HUDEP-2 (cell line): ENCODE measurements around the gene CROCC2.

Source experiments
- DNase-seq, 76 experiments: peaks; one replicate each; lab custom pipeline; 2025; ENCODE audit not compliant: unreplicated experiment in 76 of 76; lab: John Stamatoyannopoulos, UW

Gene CROCC2

GRCh38 chr2:241008711-241009121 lies 102.6 kb downstream of the CROCC2 start:
- DNase-seq, result no peak

GRCh38 chr2:241009191-241009590 lies 103.1 kb downstream of the CROCC2 start:
- no peak for DNase-seq

GRCh38 chr2:241009601-241010530 lies 103.7 kb downstream of the CROCC2 start:
- no peak for DNase-seq

DNA sequence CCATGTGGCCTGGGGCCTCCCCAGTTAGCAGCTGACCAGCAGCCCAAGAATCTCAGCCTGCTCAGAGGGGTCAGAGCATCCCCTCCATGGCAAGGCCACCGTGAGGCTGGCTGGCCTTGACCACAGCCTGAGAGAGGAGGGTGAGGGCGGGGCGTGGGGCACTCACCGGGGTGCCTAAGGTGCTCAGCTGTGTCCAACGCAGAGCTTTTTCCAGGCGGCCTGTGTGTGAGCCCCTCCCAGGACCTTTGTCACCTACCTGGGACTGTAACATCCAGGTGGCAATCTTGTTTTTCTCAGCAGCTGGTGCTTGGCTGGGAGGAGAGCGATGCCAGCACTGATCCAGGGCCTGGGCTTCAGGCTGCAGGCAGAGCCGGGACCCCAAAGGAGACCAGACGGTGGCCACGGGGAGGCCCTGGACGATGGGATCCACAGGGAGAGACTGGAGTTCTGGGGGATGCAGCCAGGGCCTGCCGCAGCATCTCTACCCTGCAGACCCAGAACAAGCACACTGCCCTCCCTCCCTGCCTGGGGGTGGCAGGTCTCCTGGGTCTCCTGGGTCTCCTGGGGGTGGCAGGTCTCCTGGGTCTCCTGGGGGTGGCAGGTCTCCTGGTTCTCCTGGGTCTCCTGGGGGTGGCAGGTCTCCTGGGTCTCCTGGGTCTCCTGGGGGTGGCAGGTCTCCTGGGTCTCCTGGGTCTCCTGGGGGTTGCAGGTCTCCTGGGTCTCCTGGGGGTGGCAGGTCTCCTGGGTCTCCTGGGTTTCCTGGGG lies 104.6 kb downstream of the CROCC2 start:
- no peak for DNase-seq

- no peak for DNase-seq
These were observed 105.1 kb downstream of the CROCC2 start for GRCh38 chr2:241011296-241011600.

- DNase-seq, result no peak
These were observed 105.8 kb downstream of the CROCC2 start for GRCh38 chr2:241011751-241012510.

DNA sequence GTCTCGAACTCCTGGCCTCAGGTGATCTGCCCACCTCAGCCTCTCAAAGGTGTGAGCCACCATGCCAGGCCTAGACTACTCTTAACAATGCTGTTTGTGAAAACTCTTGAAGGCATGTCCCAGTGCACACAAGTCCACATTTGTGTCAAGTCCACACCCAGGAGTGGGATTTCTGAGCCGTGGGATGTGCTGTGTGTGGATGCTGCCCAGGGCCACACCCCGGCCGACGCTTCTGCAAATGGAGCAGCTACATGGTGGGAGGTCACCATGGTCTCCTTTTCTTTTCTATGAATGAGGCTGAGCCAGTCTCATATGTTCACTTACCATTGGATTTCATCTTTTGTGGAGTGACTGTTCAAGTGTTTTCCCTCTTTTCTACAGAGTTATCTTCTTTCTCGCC lies 108.1 kb downstream of the CROCC2 start:
- no peak for DNase-seq

DNA sequence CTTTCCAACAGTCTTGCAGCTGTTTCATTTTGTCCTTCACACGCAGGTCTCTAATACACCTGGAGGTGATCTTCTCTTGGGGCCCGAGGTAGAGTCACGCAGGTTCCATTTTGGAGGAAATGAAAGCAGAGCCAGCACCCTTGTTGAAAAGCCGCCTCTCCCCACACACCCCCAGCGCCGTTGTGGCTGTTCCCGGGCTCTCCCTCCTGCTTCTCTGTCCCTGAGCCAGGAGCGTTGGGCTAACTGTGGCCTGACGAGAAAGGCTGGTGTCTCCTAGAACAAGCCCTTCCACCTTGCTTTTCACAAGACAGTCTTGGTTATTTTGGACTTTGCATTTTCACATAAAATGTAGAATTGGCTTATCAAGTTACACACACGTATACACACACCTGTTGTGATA lies 108.6 kb downstream of the CROCC2 start:
- no peak for DNase-seq

- DNase-seq, result no peak
These were observed 109.3 kb downstream of the CROCC2 start for GRCh38 chr2:241015439-241015838.

DNA sequence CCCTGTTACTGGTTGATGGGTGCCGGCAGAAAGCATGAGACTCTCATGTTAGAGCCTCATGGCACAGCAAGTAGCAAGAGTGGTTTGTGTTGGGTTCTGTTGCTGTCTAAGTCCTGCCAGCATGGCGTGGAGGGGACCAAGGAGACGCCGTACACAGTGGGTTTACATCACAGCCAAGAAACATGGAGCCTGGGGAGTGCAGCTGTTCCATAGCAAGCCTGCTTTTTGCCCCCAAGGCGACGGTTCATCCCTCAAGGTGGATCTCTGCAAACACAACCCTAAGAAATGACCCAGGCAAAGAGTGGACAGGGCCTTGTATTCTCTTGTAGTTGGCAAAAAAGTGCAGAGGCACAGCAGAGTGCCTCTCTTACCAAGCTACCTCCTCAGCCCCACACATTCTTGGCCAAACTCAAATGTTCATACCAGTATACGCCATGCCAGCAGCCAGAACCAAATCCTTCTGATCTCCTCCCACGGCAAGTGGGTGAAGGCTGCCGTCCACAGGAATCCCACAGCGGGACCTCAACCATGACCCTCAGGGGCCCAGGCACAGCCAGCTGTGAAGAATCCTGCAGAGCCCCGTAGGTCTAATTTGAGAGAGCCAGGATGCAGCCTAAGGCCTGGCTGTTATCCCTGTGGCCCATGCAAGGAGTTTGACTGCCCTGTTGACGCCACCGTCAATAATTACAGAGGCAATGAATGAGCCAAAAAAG lies 111.2 kb downstream of the CROCC2 start:
- DNase-seq, result no peak

GRCh38 chr2:241018051-241018891 lies 112.1 kb downstream of the CROCC2 start:
- no peak for DNase-seq

DNA sequence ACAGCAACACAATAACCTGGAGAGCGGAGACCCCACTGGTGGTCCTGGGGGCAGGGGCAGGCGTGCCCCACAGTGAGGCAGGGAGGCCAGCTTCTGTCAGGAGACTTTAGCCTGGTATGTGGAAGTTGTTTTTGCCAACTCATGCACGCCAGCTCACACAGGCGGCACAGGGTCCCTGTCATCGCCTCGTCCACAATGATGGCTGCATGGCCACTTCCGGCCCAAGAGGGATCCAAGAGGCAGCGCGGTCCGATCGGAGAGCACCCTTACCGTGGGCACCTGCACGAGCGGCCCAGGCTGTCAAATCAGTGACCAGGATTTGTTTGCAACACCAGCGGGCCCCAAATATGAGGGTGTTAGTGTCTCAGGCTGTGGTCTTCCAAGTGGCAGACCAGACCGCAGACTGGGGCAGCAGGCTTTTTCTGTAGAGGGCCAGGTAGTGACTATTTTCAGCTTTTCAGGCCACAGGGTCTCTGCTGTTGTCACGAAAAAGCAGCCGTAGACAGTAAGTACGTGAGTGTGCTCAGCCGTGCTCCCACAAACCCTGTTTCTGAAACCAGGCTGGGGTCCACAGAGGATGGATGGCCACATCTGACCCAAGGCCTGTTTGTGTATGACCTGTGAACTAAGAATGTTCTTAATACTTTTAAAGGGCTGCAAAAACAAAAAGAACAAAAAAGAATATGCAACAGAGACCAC lies 113.5 kb downstream of the CROCC2 start:
- DNase-seq, result no peak

- no peak for DNase-seq
These were observed 114.1 kb downstream of the CROCC2 start for GRCh38 chr2:241020201-241020600.

- DNase-seq, result no peak
These were observed 114.6 kb downstream of the CROCC2 start for GRCh38 chr2:241020629-241021190.

- DNase-seq, result no peak
These were observed 119.5 kb downstream of the CROCC2 start for GRCh38 chr2:241025639-241026038.

DNA sequence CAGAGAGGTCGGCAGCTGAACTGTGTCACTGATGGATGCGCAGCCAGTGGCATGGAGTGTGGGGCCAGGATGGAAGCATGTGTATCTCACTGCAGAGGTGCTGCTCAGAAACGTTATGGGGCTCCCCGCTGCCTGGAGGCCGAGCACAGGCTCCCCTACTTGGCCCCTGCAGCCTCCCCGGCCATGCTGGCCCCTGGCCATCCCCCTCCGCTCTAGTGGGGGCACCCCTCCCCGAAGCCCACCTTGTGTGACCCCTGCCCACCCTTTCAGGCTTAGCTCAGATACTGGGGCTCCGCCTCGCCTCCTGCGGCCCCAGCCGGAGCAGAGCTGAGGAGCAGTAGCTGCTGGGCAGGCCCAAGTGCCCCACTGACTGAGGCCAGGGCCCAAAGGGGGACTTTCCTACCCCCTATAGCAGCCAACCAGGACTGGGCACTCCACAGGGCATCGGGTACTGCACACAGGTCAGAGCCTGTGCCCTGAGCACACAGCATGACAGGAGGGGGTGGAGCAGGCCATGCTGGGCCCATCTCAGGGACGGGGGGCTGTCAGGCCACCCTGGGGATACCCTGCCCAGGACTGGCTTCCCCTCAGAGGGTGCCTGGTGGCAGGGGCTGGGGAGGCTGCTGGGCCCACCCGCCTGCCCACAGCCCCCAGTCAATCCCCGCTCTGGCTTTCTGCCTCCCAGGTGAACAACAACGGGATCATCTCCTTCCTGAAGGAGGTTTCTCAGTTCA lies 123.6 kb downstream of the CROCC2 start:
- DNase-seq, result no peak

- no peak for DNase-seq
These were observed 124.2 kb downstream of the CROCC2 start for GRCh38 chr2:241030333-241030680.

DNA sequence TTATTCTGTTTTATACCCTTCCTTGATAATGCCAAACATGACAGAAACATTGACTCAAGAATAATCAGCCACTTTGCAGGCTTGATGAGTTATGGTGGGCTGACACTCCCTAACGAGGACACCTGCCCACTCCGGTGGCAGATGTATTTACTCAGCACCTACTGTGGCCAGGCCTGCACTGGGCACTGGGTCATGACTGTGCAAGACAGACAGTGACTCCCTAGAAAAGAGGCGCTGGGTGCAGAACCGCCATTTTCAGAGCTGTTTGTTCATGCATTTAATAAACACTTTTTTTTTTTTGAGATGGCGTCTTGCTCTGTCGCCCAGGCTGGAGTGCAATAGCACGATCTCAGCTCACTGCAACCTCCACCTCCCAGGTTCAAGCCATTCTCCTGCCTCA lies 124.7 kb downstream of the CROCC2 start:
- DNase-seq, result no peak
